Measurements from ENCODE around the gene RAB5A.

DNA sequence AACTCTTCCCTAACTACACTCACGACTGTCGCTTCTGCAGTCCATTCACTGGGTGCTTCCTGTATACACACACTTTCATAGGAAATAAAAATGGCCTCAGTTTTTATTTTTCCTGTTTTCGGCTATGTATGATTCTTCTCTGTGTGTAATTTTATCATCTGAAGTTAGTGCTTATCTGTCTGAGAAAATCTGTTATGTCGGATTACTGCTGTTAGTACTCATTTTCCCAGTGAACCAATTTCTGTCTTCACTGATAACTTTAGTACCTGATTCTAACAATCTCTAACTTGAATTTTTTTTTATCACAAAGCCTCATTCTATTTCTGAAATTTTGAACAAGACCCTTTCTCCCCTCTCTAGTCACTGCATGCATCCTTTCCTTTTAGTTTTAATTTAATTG is 20.9 kb downstream of the RAB5A start:
- TF ChIP-seq CTCF (IDR thresholded peaks at IDR 0.05) (no peak), POLR2AphosphoS5 (IDR thresholded peaks at IDR 0.05) (no peak)

All from suprapubic skin (tissue), 3 donors.